ENCODE measurements around the gene TENM4. TPM values are rescaled to one million over a fixed set of nuclear protein-coding genes. Genes with fewer than 3 reads are reported as not detected.

The TENM4 gene
- total and polyA plus RNA-seq, 2 of the 8 experiments (the other 6 are each of a cell fraction or from before 2014, with no cell fraction given) = 3.5 to 7.2 TPM

DNA sequence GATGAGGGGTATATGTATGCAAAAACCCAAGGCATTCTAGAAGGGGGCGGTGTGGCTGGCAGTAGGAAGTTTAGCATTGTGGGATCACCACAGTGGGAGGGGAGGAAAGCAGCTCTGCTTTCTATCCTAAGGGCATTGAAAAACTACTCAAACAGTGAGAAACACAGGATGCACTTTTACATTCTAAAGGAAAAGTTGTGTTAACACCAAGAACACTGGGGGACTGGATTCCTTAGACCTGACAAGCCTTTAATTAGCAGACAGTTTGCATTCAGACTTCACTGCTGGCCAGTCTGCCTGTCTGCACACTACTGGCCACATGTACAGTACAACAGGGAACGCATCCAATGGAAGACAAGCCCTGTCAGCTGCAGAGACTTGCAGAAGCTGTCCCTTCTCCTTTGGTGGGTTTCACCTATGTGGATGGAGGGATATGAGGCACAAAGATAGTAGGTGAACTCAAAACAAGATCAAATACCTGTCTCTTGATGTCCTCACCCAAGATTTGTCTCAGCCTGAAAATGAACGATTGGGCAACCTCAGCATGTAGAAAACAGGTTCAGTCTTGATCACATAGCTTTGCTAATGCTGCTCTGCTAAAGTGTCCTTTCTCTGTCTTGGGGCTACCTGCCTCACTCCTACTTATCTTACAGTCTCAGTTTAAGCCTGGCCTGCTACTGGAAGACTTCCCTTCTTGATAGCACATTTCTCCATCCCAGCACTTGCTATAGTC, 64.8 kb downstream of the TENM4 start (continued):
- TF ChIP-seq, protein P1, sequence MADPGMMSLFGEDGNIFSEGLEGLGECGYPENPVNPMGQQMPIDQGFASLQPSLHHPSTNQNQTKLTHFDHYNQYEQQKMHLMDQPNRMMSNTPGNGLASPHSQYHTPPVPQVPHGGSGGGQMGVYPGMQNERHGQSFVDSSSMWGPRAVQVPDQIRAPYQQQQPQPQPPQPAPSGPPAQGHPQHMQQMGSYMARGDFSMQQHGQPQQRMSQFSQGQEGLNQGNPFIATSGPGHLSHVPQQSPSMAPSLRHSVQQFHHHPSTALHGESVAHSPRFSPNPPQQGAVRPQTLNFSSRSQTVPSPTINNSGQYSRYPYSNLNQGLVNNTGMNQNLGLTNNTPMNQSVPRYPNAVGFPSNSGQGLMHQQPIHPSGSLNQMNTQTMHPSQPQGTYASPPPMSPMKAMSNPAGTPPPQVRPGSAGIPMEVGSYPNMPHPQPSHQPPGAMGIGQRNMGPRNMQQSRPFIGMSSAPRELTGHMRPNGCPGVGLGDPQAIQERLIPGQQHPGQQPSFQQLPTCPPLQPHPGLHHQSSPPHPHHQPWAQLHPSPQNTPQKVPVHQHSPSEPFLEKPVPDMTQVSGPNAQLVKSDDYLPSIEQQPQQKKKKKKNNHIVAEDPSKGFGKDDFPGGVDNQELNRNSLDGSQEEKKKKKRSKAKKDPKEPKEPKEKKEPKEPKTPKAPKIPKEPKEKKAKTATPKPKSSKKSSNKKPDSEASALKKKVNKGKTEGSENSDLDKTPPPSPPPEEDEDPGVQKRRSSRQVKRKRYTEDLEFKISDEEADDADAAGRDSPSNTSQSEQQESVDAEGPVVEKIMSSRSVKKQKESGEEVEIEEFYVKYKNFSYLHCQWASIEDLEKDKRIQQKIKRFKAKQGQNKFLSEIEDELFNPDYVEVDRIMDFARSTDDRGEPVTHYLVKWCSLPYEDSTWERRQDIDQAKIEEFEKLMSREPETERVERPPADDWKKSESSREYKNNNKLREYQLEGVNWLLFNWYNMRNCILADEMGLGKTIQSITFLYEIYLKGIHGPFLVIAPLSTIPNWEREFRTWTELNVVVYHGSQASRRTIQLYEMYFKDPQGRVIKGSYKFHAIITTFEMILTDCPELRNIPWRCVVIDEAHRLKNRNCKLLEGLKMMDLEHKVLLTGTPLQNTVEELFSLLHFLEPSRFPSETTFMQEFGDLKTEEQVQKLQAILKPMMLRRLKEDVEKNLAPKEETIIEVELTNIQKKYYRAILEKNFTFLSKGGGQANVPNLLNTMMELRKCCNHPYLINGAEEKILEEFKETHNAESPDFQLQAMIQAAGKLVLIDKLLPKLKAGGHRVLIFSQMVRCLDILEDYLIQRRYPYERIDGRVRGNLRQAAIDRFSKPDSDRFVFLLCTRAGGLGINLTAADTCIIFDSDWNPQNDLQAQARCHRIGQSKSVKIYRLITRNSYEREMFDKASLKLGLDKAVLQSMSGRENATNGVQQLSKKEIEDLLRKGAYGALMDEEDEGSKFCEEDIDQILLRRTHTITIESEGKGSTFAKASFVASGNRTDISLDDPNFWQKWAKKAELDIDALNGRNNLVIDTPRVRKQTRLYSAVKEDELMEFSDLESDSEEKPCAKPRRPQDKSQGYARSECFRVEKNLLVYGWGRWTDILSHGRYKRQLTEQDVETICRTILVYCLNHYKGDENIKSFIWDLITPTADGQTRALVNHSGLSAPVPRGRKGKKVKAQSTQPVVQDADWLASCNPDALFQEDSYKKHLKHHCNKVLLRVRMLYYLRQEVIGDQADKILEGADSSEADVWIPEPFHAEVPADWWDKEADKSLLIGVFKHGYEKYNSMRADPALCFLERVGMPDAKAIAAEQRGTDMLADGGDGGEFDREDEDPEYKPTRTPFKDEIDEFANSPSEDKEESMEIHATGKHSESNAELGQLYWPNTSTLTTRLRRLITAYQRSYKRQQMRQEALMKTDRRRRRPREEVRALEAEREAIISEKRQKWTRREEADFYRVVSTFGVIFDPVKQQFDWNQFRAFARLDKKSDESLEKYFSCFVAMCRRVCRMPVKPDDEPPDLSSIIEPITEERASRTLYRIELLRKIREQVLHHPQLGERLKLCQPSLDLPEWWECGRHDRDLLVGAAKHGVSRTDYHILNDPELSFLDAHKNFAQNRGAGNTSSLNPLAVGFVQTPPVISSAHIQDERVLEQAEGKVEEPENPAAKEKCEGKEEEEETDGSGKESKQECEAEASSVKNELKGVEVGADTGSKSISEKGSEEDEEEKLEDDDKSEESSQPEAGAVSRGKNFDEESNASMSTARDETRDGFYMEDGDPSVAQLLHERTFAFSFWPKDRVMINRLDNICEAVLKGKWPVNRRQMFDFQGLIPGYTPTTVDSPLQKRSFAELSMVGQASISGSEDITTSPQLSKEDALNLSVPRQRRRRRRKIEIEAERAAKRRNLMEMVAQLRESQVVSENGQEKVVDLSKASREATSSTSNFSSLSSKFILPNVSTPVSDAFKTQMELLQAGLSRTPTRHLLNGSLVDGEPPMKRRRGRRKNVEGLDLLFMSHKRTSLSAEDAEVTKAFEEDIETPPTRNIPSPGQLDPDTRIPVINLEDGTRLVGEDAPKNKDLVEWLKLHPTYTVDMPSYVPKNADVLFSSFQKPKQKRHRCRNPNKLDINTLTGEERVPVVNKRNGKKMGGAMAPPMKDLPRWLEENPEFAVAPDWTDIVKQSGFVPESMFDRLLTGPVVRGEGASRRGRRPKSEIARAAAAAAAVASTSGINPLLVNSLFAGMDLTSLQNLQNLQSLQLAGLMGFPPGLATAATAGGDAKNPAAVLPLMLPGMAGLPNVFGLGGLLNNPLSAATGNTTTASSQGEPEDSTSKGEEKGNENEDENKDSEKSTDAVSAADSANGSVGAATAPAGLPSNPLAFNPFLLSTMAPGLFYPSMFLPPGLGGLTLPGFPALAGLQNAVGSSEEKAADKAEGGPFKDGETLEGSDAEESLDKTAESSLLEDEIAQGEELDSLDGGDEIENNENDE (IDR thresholded peaks at IDR 0.05; ENCODE audit: insufficient replicate concordance, low read length) = peak; percentile 47
- TF ChIP-seq GABPA (IDR thresholded peaks at IDR 0.05; ENCODE audit: borderline replicate concordance, insufficient read depth, low read length) (no peak), CEBPB (IDR thresholded peaks at IDR 0.05; ENCODE audit: low read depth, low read length) (peak; percentile 59; the same call in 1 of the 2 replicates)
